HUES48 (cell line): ENCODE results near the gene MRPL3.

Experiments used
- H3K27ac ChIP-seq: one replicate; pipeline ENCODE4 v1.7.0; 2013; ENCODE audit warnings: low read depth, low read length, inconsistent platforms
- H3K27me3 ChIP-seq: 2 replicates; pipeline ENCODE4 v1.6.1; 2013; ENCODE audit warnings: mild to moderate bottlenecking, low read length; ENCODE audit not compliant: control insufficient read depth, insufficient read depth
- H3K36me3 ChIP-seq: 2 replicates; pipeline ENCODE4 v1.6.1; 2013; ENCODE audit warnings: low read length; ENCODE audit not compliant: control insufficient read depth, insufficient read depth
- H3K4me1 ChIP-seq: 2 replicates; pipeline ENCODE4 v1.6.1; 2013; ENCODE audit warnings: mild to moderate bottlenecking, low read length; ENCODE audit not compliant: control insufficient read depth, insufficient read depth
- H3K4me3 ChIP-seq: 2 replicates; pipeline ENCODE4 v1.5.1; 2013; ENCODE audit warnings: mild to moderate bottlenecking, low read depth, low read length
- H3K9ac ChIP-seq: 2 replicates; pipeline ENCODE4 v1.6.1; 2013; ENCODE audit warnings: mild to moderate bottlenecking, low read depth, low read length, moderate library complexity
- H3K9me3 ChIP-seq: 2 replicates; pipeline ENCODE4 v1.6.1; 2013; ENCODE audit warnings: low read length; ENCODE audit not compliant: control insufficient read depth, insufficient read depth

MRPL3 gene

GRCh38 chr3:131538968-131539367, 36.2 kb upstream of the MRPL3 start:
- Histone ChIP-seq H3K36me3 (no peaks in the 10 kb centered on the region), H3K4me1 (peaks cover 14% of the 10 kb centered on the region)

GRCh38 chr3:131537531-131537930, 34.8 kb upstream of the MRPL3 start:
- Histone ChIP-seq H3K4me1 (peaks cover 14% of the 10 kb centered on the region), H3K9me3 (no peaks in the 10 kb centered on the region), H3K9ac (no peak overlapping the region), H3K27me3 (no peaks in the 10 kb centered on the region), H3K36me3 (no peaks in the 10 kb centered on the region), H3K4me3 (no peak overlapping the region), H3K27ac (no peak overlapping the region)

More at GRCh38 chr3:131538968-131539367, 36.2 kb upstream of the MRPL3 start:
- no peaks in the 10 kb centered on the region for H3K27me3 ChIP-seq
- H3K9me3 ChIP-seq: no peaks in the 10 kb centered on the region
- no peak overlapping the region for H3K9ac ChIP-seq
- H3K4me3 ChIP-seq: no peak overlapping the region
- H3K27ac ChIP-seq: no peak overlapping the region

GRCh38 chr3:131535596-131535995, 32.8 kb upstream of the MRPL3 start:
- Histone ChIP-seq H3K4me3 (no peak overlapping the region), H3K27ac (no peak overlapping the region), H3K9ac (no peak overlapping the region), H3K4me1 (peaks cover 14% of the 10 kb centered on the region), H3K9me3 (no peaks in the 10 kb centered on the region), H3K36me3 (no peaks in the 10 kb centered on the region), H3K27me3 (no peaks in the 10 kb centered on the region)

GRCh38 chr3:131535131-131535530, 32.4 kb upstream of the MRPL3 start:
- Histone ChIP-seq H3K4me1 (peaks cover 14% of the 10 kb centered on the region), H3K27me3 (no peaks in the 10 kb centered on the region), H3K9ac (no peak overlapping the region), H3K9me3 (no peaks in the 10 kb centered on the region), H3K27ac (no peak overlapping the region), H3K36me3 (no peaks in the 10 kb centered on the region), H3K4me3 (no peak overlapping the region)

- H3K4me1 ChIP-seq: peaks cover 14% of the 10 kb centered on the region
- no peaks in the 10 kb centered on the region for H3K36me3 ChIP-seq
- no peak overlapping the region for H3K4me3 ChIP-seq
- H3K27ac ChIP-seq: no peak overlapping the region
- no peak overlapping the region for H3K9ac ChIP-seq
- no peaks in the 10 kb centered on the region for H3K27me3 ChIP-seq
- H3K9me3 ChIP-seq: no peaks in the 10 kb centered on the region
Observed at GRCh38 chr3:131532645-131533044, 29.9 kb upstream of the MRPL3 start.

- Histone ChIP-seq H3K4me1 (peaks cover 9% of the 10 kb centered on the region), H3K9me3 (no peaks in the 10 kb centered on the region), H3K27me3 (no peaks in the 10 kb centered on the region), H3K27ac (no peak overlapping the region), H3K36me3 (no peaks in the 10 kb centered on the region), H3K4me3 (no peak overlapping the region), H3K9ac (no peak overlapping the region)
Observed at GRCh38 chr3:131530843-131531242, 28.1 kb upstream of the MRPL3 start.

- no peaks in the 10 kb centered on the region for H3K9me3 ChIP-seq
- H3K4me3 ChIP-seq: no peak overlapping the region
- peaks cover 5% of the 10 kb centered on the region; the same call in 1 of the 2 replicates for H3K4me1 ChIP-seq
- H3K27me3 ChIP-seq: no peaks in the 10 kb centered on the region
- no peaks in the 10 kb centered on the region for H3K36me3 ChIP-seq
- H3K27ac ChIP-seq: no peak overlapping the region
- H3K9ac ChIP-seq: no peak overlapping the region
Observed at GRCh38 chr3:131530388-131530787, 27.6 kb upstream of the MRPL3 start.

- Histone ChIP-seq H3K27me3 (no peaks in the 10 kb centered on the region), H3K9me3 (no peaks in the 10 kb centered on the region), H3K4me1 (no peaks in the 10 kb centered on the region), H3K36me3 (no peaks in the 10 kb centered on the region), H3K4me3 (no peak overlapping the region), H3K9ac (no peak overlapping the region), H3K27ac (no peak overlapping the region)
Observed at GRCh38 chr3:131526801-131527347, 24.1 kb upstream of the MRPL3 start.

GRCh38 chr3:131518680-131519079, 15.9 kb upstream of the MRPL3 start:
- no peak overlapping the region for H3K9ac ChIP-seq
- no peaks in the 10 kb centered on the region for H3K9me3 ChIP-seq

GRCh38 chr3:131505421-131505820, 2.6 kb upstream of the MRPL3 start:
- Histone ChIP-seq H3K27me3 (peaks cover 13% of the 10 kb centered on the region; the same call in 1 of the 2 replicates), H3K9me3 (no peaks in the 10 kb centered on the region), H3K27ac (no peak overlapping the region), H3K4me1 (peaks cover 8% of the 10 kb centered on the region), H3K36me3 (peaks cover 11% of the 10 kb centered on the region), H3K4me3 (no peak overlapping the region), H3K9ac (no peak overlapping the region)

More at GRCh38 chr3:131518680-131519079, 15.9 kb upstream of the MRPL3 start:
- Histone ChIP-seq H3K36me3 (no peaks in the 10 kb centered on the region), H3K4me1 (no peaks in the 10 kb centered on the region), H3K27me3 (no peaks in the 10 kb centered on the region), H3K4me3 (no peak overlapping the region), H3K27ac (no peak overlapping the region)

- Histone ChIP-seq H3K4me3 (peak overlapping the region; percentile 94), H3K36me3 (peaks cover 30% of the 10 kb centered on the region), H3K9me3 (no peaks in the 10 kb centered on the region), H3K9ac (no peak overlapping the region), H3K27ac (no peak overlapping the region), H3K4me1 (peaks cover 8% of the 10 kb centered on the region), H3K27me3 (peaks cover 13% of the 10 kb centered on the region; the same call in 1 of the 2 replicates)
Observed at GRCh38 chr3:131503320-131503635, 507 bp upstream of the MRPL3 start.
